ENCODE data around the gene TLCD5. TPM values are rescaled to one million over a fixed set of nuclear protein-coding genes. Genes with fewer than 3 reads are reported as not detected.

TLCD5 gene
- total RNA-seq, 1 donor from 2014 or later, result 7.3 TPM

- DNase-seq, result no peak
- intact Hi-C loops (cut with DNase I), result no loop called here
- no peak for ATAC-seq (ENCODE audit: poor library complexity)
These were observed 29.7 kb downstream of the TLCD5 start for GRCh38 chr11:120354779-120355178.

GRCh38 chr11:120357620-120358019 lies 32.5 kb downstream of the TLCD5 start:
- ATAC-seq (ENCODE audit: poor library complexity), result no peak
- no peak for DNase-seq
- intact Hi-C loops (cut with DNase I), result no loop called here

- ATAC-seq (ENCODE audit: poor library complexity) (no peak), DNase-seq (no peak)
- intact Hi-C loops (cut with DNase I), result no loop called here
These were observed 33.6 kb downstream of the TLCD5 start for GRCh38 chr11:120358729-120359128.

- no peak for ATAC-seq (ENCODE audit: poor library complexity)
- DNase-seq, result no peak
- intact Hi-C loops (cut with DNase I), result no loop called here
These were observed 38.3 kb downstream of the TLCD5 start for GRCh38 chr11:120363436-120363835.

DNA sequence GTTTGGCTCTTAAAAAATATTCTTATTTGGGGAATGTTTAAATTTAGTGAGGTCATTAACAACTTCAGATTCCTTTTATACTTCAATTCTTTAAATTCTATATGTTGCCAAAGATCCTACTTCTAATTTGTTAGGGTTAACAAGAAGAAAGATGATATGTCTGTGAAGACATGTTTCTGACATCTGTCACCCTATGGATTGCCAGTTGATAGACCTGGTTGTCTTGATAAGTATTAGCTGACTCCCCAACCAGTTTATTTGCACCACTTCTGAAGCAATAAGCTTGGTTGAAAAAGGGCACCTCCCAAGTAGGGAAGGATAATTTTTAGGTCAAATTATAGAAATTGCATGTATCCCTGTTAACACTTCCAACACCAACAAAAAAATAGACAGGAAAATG lies 40.4 kb downstream of the TLCD5 start:
- DNase-seq, result no peak
- intact Hi-C loops (cut with DNase I), result no loop called here
- no peak for ATAC-seq (ENCODE audit: poor library complexity)

GRCh38 chr11:120372296-120372695 lies 47.2 kb downstream of the TLCD5 start:
- no peak for DNase-seq
- peak; percentile 22 for ATAC-seq (ENCODE audit: poor library complexity)
- intact Hi-C loops (cut with DNase I), result no loop called here

DNA sequence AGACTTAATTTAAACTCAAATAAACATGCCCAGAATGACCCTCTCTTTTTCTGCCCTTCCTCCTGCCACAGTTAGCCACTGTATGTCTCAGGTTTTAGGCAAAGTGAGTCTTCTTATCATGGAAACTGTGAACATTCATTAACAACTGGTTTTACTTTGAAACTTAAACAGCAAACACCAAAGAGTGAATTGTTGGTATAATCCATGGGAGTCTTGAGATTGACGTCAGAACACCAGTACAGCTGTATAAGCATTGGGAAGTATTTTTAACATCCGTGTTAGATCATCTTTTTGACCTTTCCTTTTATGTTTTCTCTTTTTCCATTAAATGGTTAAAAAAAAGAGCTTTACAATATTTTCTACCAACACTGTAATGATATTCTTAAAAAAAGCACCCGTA lies 50.0 kb downstream of the TLCD5 start:
- ATAC-seq (ENCODE audit: poor library complexity), result no peak
- DNase-seq, result no peak
- intact Hi-C loops (cut with DNase I), result no loop called here

DNA sequence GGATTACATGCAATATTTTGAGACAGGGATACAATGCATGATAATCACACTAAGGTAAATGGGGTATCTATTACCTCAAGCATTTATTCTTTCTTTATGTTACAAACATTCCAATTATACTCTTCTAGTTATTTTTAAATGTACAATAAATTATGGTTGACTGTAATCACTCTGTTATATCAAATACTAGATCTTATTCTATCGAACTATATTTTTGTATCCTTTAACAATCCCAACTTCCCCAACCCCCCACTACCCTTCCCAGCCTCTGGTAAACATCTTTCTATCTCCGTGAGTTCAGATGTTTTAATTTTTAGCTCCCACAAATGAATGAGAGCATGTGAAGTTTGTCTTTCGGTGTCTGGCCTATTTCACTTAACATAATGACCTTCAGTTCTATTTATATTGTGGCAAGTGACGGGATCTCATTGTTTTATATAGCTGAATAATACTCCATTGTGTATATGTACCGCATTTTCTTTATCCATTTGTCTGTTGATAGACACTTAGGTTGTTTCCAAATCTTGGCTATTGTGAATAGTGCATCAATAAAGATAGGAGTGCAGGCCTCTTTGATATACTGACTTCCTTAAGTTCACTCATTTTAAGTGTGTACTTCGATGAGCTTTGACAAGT lies 51.6 kb downstream of the TLCD5 start:
- ATAC-seq (ENCODE audit: poor library complexity), result peak; percentile 40

GRCh38 chr11:120378474-120378873 lies 53.4 kb downstream of the TLCD5 start:
- intact Hi-C loops (cut with DNase I), result no loop called here
- DNase-seq (no peak), ATAC-seq (ENCODE audit: poor library complexity) (no peak)

More for the DNA sequence above, 51.6 kb downstream of the TLCD5 start:
- intact Hi-C loops (cut with DNase I), result no loop called here
- no peak for DNase-seq

DNA sequence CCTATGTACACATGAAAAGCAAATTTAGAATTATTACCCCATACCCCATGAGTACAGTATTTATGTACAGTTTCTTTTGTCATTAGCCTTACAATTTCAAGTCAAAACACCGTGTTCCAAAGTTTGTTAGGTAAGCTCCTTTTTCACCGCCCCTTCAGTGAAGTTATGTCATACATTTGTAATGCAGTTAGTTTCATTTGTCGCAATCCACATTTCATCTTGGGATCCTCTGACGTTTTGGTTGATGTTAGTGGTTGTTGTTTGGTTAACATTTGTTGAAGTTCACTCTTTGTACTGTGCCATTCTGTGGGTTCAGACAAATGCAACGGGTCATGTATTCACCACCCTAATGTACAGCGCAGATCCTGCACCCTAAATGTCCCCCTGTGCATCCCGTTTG lies 56.3 kb downstream of the TLCD5 start:
- DNase-seq, result no peak
- intact Hi-C loops (cut with DNase I), result no loop called here
- ATAC-seq (ENCODE audit: poor library complexity), result no peak

Other genes with a start within 250 kb of the TLCD5 start
- not detected for gene TRIM29, start 187.2 kb upstream of the TLCD5 start, total RNA-seq
- 30.0 TPM for gene OAF, start 114.3 kb upstream of the TLCD5 start, total RNA-seq
- gene POU2F3, start 85.2 kb upstream of the TLCD5 start, total RNA-seq, result not detected
- gene ARHGEF12, start 11.1 kb downstream of the TLCD5 start, total RNA-seq, result 81.7 TPM
- 0.11 TPM for gene GRIK4, start 186.4 kb downstream of the TLCD5 start, total RNA-seq

All from Right ventricle myocardium superior (tissue), 1 donor.